Measurements from ENCODE around the gene EMC7.

The EMC7 gene

DNA sequence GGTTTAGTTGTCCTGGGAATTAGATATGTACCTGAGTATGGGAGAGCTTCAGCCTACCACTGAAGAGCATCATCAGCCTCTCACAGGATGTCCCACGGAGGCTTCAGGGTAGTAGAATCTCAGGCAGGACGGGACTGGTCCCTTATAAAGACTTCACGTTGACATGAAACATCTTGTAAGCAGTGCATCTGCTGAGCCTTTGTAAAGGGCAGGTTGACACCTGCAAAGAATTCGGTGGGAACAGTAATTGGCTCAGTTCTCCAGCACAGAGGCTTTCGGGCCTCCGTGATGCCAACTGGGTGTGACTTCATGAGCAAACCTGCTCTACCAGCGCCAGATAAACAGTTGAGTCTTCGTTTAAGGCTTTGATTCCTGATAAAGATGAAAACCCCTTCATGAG lies 35.7 kb downstream of the EMC7 start:
- TF ChIP-seq, protein P1, sequence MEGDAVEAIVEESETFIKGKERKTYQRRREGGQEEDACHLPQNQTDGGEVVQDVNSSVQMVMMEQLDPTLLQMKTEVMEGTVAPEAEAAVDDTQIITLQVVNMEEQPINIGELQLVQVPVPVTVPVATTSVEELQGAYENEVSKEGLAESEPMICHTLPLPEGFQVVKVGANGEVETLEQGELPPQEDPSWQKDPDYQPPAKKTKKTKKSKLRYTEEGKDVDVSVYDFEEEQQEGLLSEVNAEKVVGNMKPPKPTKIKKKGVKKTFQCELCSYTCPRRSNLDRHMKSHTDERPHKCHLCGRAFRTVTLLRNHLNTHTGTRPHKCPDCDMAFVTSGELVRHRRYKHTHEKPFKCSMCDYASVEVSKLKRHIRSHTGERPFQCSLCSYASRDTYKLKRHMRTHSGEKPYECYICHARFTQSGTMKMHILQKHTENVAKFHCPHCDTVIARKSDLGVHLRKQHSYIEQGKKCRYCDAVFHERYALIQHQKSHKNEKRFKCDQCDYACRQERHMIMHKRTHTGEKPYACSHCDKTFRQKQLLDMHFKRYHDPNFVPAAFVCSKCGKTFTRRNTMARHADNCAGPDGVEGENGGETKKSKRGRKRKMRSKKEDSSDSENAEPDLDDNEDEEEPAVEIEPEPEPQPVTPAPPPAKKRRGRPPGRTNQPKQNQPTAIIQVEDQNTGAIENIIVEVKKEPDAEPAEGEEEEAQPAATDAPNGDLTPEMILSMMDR (IDR thresholded peaks at IDR 0.05; ENCODE audit: insufficient read depth, missing control alignments) = no peak
- no peak for FAIRE-seq

DNA sequence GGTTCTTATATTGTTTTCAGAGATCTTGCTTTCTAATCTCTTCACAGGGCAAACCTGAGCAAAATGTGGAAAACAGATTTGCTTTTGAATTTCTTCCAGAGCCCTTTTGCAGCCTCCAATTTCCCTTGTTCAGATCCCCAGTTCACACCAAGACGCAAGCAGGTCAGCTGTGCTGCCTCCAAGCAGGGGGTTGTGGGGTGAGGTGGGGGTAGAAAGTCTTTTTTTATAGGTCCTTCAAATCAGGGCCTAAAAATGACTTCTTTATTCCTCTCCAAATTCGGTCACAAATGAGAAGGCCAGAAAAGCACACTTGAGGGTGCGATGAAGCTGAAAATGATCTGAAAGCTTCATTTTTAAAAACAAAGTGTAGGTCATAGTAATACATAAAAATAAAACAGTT lies 36.4 kb downstream of the EMC7 start:
- DNase-seq (ENCODE audit: insufficient read length, low spot score) = no peak
- FAIRE-seq = no peak
- TF ChIP-seq, protein P1 (IDR thresholded peaks at IDR 0.05; ENCODE audit: insufficient read depth, missing control alignments) = no peak

More for the DNA sequence above, 35.7 kb downstream of the EMC7 start:
- DNase-seq (ENCODE audit: insufficient read length, low spot score) = no peak

DNA sequence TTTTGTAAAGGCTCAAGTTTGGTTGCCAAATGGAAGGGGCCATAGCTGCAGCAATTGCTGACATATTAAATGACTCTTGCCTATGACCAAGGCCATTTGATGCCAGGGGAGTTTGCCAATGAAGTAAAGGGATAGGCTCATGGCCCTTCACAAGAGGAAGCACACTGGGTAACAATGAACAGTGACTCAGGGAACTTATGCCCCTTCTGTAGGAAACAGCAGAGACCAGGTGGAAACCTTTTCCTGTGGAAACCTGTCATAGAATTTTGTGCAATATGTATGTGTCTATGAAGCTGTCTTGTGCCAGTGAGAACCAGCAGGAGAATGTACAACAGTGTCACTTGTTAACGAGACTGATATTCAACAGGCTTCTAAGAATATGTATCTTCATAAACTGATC lies 37.2 kb downstream of the EMC7 start:
- FAIRE-seq = no peak

DNA sequence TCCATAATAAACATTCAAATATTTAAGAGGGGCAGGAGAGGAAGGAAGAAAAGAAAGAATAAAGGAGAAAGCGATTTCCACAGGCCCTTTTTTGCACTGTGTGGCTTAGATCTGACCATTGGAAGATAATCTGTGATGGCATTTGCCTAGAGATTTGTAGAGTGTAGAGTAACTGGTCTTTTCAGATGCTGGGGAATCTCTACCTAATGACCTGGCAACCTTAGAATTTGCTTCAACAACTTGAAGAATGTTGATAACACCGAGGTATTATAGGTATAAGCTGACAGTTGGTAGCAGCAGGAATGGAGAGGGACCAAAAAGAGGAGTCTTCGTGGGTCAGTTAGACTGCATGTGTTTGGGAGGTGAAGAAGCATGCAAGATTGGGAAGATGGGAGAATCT lies 41.7 kb downstream of the EMC7 start:
- DNase-seq (ENCODE audit: insufficient read length, low spot score) = no peak
- FAIRE-seq = no peak

More for the DNA sequence above, 37.2 kb downstream of the EMC7 start:
- no peak for DNase-seq (ENCODE audit: insufficient read length, low spot score)
- TF ChIP-seq, protein P1 (IDR thresholded peaks at IDR 0.05; ENCODE audit: insufficient read depth, missing control alignments) = no peak

DNA sequence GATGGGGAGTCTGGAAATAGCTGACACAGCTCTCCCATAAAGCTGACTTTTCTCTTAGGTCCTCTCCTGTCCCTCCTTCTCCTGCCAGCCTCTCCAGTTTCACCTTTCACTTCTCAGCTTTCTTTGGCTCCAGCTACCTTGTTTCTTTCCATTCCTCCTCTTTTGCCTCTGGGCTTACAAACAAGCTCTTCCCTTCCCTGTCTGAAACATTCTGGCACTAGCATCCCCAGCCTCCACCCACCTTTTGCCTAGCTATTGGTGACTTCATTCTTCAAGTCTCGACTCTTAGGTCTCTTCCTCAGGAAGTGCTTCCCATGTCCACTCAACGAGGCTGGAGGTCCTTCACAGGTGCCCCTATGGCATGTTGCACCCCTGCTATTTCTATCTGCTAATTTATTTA lies 42.2 kb downstream of the EMC7 start:
- TF ChIP-seq, protein P1 (IDR thresholded peaks at IDR 0.05; ENCODE audit: insufficient read depth, missing control alignments) = no peak
- no peak for FAIRE-seq
- no peak for DNase-seq (ENCODE audit: insufficient read length, low spot score)

More for the DNA sequence above, 41.7 kb downstream of the EMC7 start:
- TF ChIP-seq, protein P1 (IDR thresholded peaks at IDR 0.05; ENCODE audit: insufficient read depth, missing control alignments) = no peak

DNA sequence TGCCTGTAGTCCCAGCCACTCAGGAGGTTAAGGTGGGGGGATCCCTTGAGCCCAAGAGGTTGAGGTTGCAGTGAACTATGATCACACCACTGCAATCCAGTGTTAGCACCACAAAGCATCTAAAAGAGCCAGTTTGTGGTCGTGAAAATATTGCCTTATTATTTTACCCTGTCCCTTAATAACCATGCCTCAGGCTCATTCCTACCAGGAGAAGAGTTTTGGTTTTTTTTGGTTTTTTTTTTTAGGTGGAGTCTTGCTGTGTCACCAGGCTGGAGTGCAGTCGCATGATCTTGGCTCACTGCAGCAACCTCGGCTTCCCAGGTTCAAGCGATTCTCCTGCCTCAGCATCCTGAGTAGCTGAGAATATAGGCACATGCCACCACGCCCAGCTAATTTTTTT lies 44.8 kb downstream of the EMC7 start:
- no peak for FAIRE-seq
- TF ChIP-seq, protein P1 (IDR thresholded peaks at IDR 0.05; ENCODE audit: insufficient read depth, missing control alignments) = no peak
- no peak for DNase-seq (ENCODE audit: insufficient read length, low spot score)

DNA sequence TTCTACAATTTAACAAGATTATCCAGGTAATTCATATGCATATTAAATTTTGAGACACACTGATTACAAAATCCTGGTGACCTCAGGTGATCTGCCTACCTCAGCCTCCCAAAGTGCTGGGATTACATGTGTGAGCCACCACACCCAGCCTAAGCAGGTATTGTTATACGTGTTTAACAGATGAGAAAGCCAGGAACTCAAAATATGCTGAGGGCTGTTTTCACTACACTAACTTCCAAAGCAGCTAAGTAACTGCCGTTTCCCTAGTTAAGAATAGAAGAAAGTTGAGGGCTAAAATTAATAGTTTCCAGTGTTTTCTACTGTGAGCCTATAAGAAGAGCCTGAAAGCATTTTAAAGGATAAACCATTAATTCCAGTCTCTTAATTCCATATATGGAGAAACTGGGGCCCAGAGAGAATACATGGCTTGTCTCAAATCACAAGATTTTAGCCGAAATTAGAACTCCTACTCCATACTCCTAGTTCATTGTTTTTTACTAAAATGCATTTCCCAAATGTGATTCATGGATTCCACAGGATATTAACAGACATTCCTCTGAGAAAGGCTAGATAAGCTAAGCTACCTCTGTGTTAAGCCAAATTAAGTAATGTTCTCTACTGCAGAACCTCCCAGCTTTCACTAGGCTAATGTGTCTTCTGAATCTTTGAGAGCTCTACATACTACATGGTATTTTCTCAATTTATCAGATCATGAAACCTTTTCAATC lies 45.6 kb downstream of the EMC7 start:
- DNase-seq (ENCODE audit: insufficient read length, low spot score) (no peak), FAIRE-seq (no peak)
- TF ChIP-seq, protein P1 (IDR thresholded peaks at IDR 0.05; ENCODE audit: insufficient read depth, missing control alignments) = no peak
